ENCODE measurements around the gene FUT3. TPM values are rescaled to one million over a fixed set of nuclear protein-coding genes. Genes with fewer than 3 reads are reported as not detected.

FUT3 gene
- total RNA-seq, 1 experiment from 2014 or later = not detected

DNA sequence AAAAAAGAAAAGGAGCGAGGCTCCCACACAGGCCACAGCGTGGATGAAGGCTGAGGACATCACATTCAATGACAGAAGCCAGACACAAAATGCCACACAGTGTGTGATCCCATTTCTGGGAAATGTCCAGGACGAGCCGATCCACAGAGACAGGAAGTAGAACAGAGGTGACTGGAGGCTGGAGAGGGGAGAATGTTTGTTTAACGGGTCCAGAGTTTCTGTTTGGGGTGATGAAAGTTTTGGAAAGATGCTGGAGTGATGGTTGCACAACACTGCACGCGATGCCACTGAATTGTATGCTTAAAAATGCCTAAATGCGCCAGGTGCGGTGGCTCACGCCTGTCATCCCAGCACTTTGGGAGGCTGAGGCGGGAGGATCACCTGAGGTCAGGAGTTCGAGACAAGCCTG is 19.7 kb upstream of the FUT3 start:
- H3K27me3 ChIP-seq (ENCODE audit: insufficient read depth, low read length) = no peaks in the 10 kb centered on the region
- no CpG with 5 or more reads among the region's 12 CpGs for WGBS (ENCODE audit: extremely low coverage, insufficient read length, low lambda C conversion rate)

More for the DNA sequence above, 19.7 kb upstream of the FUT3 start:
- Histone ChIP-seq H3K56ac (ENCODE audit: insufficient read length, low read depth, low read length) (no peak overlapping the region), H3T11ph (ENCODE audit: low read length) (no peak overlapping the region), H4K5ac (ENCODE audit: insufficient read length, low read depth, low read length) (no peak overlapping the region), H2AK5ac (ENCODE audit: insufficient read length, low read length) (no peak overlapping the region), H3K27ac (ENCODE audit: insufficient read length, low read depth, low read length) (no peak overlapping the region), H2BK120ac (ENCODE audit: low read depth, low read length, poor library complexity, severe bottlenecking) (no peak overlapping the region), H2BK12ac (ENCODE audit: insufficient read length, low read depth, low read length) (no peak overlapping the region), H3K9me3 (ENCODE audit: control insufficient read depth, low read depth, low read length) (no peaks in the 10 kb centered on the region), H3K23ac (ENCODE audit: insufficient read length, low read depth, low read length) (no peak overlapping the region), H3K79me1 (ENCODE audit: insufficient read depth, low read depth, low read length, poor library complexity, severe bottlenecking) (no peaks in the 10 kb centered on the region), H3K4me1 (ENCODE audit: insufficient read depth, low read length) (no peaks in the 10 kb centered on the region), H3K23me2 (ENCODE audit: insufficient read length, low read depth, low read length, poor library complexity, severe bottlenecking) (no peaks in the 10 kb centered on the region), H3K9ac (ENCODE audit: extremely low read depth, insufficient read length, low read length) (no peak overlapping the region), H2AFZ (ENCODE audit: low read length) (no peak overlapping the region), H2BK15ac (ENCODE audit: low read depth, low read length) (no peak overlapping the region), H4K91ac (ENCODE audit: insufficient read length, low read depth, low read length) (no peak overlapping the region), H3K14ac (ENCODE audit: insufficient read depth, low read length) (no peak overlapping the region), H4K20me1 (ENCODE audit: control insufficient read depth, insufficient read depth, insufficient read length) (no peaks in the 10 kb centered on the region), H3K79me2 (ENCODE audit: insufficient read depth, low read length) (no peaks in the 10 kb centered on the region), H3K4me2 (ENCODE audit: insufficient read depth, insufficient read length, low read length) (no peak overlapping the region), H2BK5ac (ENCODE audit: insufficient read length, low read length) (no peak overlapping the region), H3K4ac (ENCODE audit: low read depth, low read length) (no peak overlapping the region), H3K18ac (ENCODE audit: insufficient read length, low read depth, low read length) (no peak overlapping the region), H4K8ac (replicated peaks; ENCODE audit: insufficient read length, low read depth, low read length) (no peak overlapping the region), H2BK20ac (ENCODE audit: low read depth, low read length, poor library complexity, severe bottlenecking) (no peak overlapping the region)
- Mint-ChIP-seq H3K27ac (no peak overlapping the region), H3K9me3 (no peaks in the 10 kb centered on the region), H3K4me1 (no peaks in the 10 kb centered on the region; a peak in 1 of 4 replicates), H3K27me3 (ENCODE audit: low read depth) (peaks cover 10% of the 10 kb centered on the region), H3K4me3 (no peak overlapping the region), H3K36me3 (ENCODE audit: insufficient read depth in 1 of 3, low read depth in 3 of 3) (no peaks in the 10 kb centered on the region; a peak in 1 of 7 replicates)
- DNase-seq = no peak
- TF ChIP-seq, protein P1, sequence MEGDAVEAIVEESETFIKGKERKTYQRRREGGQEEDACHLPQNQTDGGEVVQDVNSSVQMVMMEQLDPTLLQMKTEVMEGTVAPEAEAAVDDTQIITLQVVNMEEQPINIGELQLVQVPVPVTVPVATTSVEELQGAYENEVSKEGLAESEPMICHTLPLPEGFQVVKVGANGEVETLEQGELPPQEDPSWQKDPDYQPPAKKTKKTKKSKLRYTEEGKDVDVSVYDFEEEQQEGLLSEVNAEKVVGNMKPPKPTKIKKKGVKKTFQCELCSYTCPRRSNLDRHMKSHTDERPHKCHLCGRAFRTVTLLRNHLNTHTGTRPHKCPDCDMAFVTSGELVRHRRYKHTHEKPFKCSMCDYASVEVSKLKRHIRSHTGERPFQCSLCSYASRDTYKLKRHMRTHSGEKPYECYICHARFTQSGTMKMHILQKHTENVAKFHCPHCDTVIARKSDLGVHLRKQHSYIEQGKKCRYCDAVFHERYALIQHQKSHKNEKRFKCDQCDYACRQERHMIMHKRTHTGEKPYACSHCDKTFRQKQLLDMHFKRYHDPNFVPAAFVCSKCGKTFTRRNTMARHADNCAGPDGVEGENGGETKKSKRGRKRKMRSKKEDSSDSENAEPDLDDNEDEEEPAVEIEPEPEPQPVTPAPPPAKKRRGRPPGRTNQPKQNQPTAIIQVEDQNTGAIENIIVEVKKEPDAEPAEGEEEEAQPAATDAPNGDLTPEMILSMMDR (conservative IDR thresholded peaks at IDR 0.05) = no peak

Data from H9 (cell line).